ENCODE results near the gene PCNP.

GRCh38 chr3:101529816-101530685 lies 43.9 kb upstream of the PCNP start:
- TF ChIP-seq CTCF (conservative IDR thresholded peaks at IDR 0.05) (no peak), ZFX (IDR thresholded peaks at IDR 0.05) (no peak)

Data from C4-2B (cell line).